HepG2 (cell line): ENCODE data around the gene GDPGP1. TPM values are rescaled to one million over a fixed set of nuclear protein-coding genes. Genes with fewer than 3 reads are reported as not detected.

Experiments used
- AHR ChIP-seq: IDR thresholded peaks from 2 replicates; pipeline ENCODE4 v1.6.1; 2018; ENCODE audit warnings: missing genetic modification reagents, missing compliant biosample characterization
- EP300 ChIP-seq, 3 experiments: sonication (generic) in 1 of 3; formaldehyde crosslinking in 1 of 3; IDR thresholded peaks; 2 replicates each; pipeline versions ENCODE4 v1.5.1 to v1.6.1; 2011 to 2020; ENCODE audit warnings: low read depth in 2 of 3, low read length in 2 of 3, borderline replicate concordance in 1 of 3, improper control_type of control experiment in 1 of 3, mild to moderate bottlenecking in 1 of 3, missing genetic modification reagents in 1 of 3, moderate library complexity in 1 of 3
- KLF6 ChIP-seq: IDR thresholded peaks from 2 replicates; pipeline ENCODE4 v1.8.0; 2016; ENCODE audit warnings: missing biosample characterization, missing genetic modification reagents
- MIXL1 ChIP-seq: IDR thresholded peaks from 2 replicates; pipeline ENCODE4 v1.6.1; 2016
- PHF21A ChIP-seq: sonication (generic); formaldehyde crosslinking; IDR thresholded peaks from 2 replicates; pipeline ENCODE4 v1.5.0; 2020; ENCODE audit warnings: mild to moderate bottlenecking, missing genetic modification reagents
- POLR2G ChIP-seq: fragments of 200-400 bp; formaldehyde crosslinking; IDR thresholded peaks from 2 replicates; pipeline ENCODE4 v1.6.1; 2018; ENCODE audit warnings: mild to moderate bottlenecking, low read depth, low read length, moderate library complexity
- SMC3 ChIP-seq: IDR thresholded peaks from 2 replicates; pipeline ENCODE4 v1.6.1; 2011; ENCODE audit warnings: low read length, improper control_type of control experiment
- TSC22D2 ChIP-seq: sonication (generic); formaldehyde crosslinking; IDR thresholded peaks from 2 replicates; pipeline ENCODE4 v1.5.1; 2020; ENCODE audit warnings: missing genetic modification reagents, mild to moderate bottlenecking, borderline replicate concordance
- ZMAT3 ChIP-seq: sonication (generic); formaldehyde crosslinking; conservative IDR thresholded peaks from 2 replicates; pipeline ENCODE4 v1.7.0; 2021; ENCODE audit warnings: missing genetic modification reagents
- ZNF251 ChIP-seq: sonication (generic); formaldehyde crosslinking; IDR thresholded peaks from 2 replicates; pipeline ENCODE4 v1.9.0; 2021; ENCODE audit warnings: mild to moderate bottlenecking, missing genetic modification reagents
- ZNF350 ChIP-seq: sonication (generic); formaldehyde crosslinking; IDR thresholded peaks from 2 replicates; pipeline ENCODE4 v1.4.0; 2020; ENCODE audit warnings: mild to moderate bottlenecking, low read depth, missing genetic modification reagents, borderline replicate concordance
- ZNF414 ChIP-seq: sonication (generic); formaldehyde crosslinking; IDR thresholded peaks from 2 replicates; pipeline ENCODE4 v1.5.0; 2020; ENCODE audit warnings: missing genetic modification reagents
- ZNF746 ChIP-seq: sonication (generic); formaldehyde crosslinking; IDR thresholded peaks from 2 replicates; pipeline ENCODE4 v1.8.0; 2022; ENCODE audit warnings: mild to moderate bottlenecking, missing genetic modification reagents
- ZNF782 ChIP-seq: sonication (generic); formaldehyde crosslinking; IDR thresholded peaks from 2 replicates; pipeline ENCODE4 v1.4.0; 2020; ENCODE audit warnings: missing genetic modification reagents, mild to moderate bottlenecking, borderline replicate concordance
- ZSCAN25 ChIP-seq: sonication (generic); formaldehyde crosslinking; IDR thresholded peaks from 2 replicates; pipeline ENCODE4 v1.8.0; 2022; ENCODE audit warnings: mild to moderate bottlenecking, missing genetic modification reagents
- polyA plus RNA-seq, 8 experiments: library from polyadenylated mRNA; depleted of rRNA in 3 of 8; stranded (reverse) in 7 of 8; unstranded in 1 of 8; fragments of >200 nt; fragmentation: Illumina TruSeq in 4 of 8; extraction: Trizol in 4 of 8; gene quantifications; 2 replicates each; pipeline versions ENCODE4 v1.2.1 to v1.2.3, GENCODE V29; 2011 to 2016; ENCODE audit warnings: low read depth in 4 of 8, missing spikeins in 1 of 8, mixed read lengths in 1 of 8; ENCODE audit not compliant: insufficient read depth in 1 of 8
- total RNA-seq, 5 experiments: library from RNA; depleted of rRNA; stranded (reverse); fragments of >200 nt; fragmentation: Illumina TruSeq; extraction: Trizol; gene quantifications; 2 replicates each; pipeline ENCODE4 v1.2.3, GENCODE V29; 2016; ENCODE audit warnings: low read depth in 1 of 5
- TF ChIP-seq, protein P1 (sequence below): sonication (generic); formaldehyde crosslinking; IDR thresholded peaks from 2 replicates; pipeline ENCODE4 v1.9.0; 2021; ENCODE audit warnings: missing genetic modification reagents, mild to moderate bottlenecking, borderline replicate concordance
- TF ChIP-seq, protein P2 (sequence below): sonication (generic); formaldehyde crosslinking; IDR thresholded peaks from 2 replicates; pipeline ENCODE4 v1.8.0; 2022; ENCODE audit warnings: missing genetic modification reagents, mild to moderate bottlenecking, inconsistent platforms, borderline replicate concordance
- TF ChIP-seq, protein P3 (sequence below): IDR thresholded peaks from 2 replicates; pipeline ENCODE4 v1.6.1; 2016; ENCODE audit warnings: low read depth, missing genetic modification reagents, missing compliant biosample characterization

Gene GDPGP1
- total and polyA plus RNA-seq, 2 of the 13 experiments (the other 11 are each of a cell fraction or from before 2014, with no cell fraction given), result 1.5 to 4.3 TPM

DNA sequence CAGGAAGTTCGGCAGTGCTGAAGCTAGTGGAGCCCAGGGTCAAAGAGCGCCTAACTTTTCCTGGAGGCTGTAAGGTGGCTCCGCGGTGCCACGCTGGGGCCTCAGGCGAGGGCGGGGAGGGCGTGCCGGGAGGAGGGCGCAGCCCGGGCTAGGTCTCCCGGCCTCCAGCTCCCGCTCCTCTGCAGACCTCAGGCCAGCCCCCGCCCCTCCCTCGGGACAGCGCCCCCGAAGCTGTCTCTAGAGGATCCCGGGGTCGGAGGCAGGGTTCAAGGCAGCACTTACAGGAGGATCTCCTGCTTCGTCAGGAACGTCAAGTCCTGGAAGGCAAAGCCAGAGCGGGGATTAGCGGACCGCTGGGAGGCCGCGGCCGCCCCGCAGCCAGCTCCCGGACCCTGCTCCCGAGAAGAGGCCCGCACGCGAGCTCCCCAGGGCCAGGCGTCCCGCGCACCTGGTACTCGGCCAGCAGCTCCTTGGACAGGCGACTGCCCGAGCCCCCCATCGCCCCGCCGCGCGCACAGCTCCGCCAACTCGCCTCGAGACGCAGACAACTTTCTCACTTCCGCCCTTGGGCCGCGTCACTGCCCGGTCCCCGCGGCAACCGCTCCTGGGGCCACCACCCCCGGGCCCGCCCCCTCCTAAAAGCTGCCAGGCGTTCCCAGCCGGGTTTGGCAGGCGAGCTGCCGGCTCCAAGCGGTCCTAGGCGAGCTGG is 468 bp upstream of the GDPGP1 start, which contains the start of gene CIB1 (continued):
- TF ChIP-seq ZNF746 (peak; percentile 59; the same call in 1 of the 2 replicates), ZMAT3 (CRISPR knock-in tag) (peak; percentile 65), AHR (peak; percentile 61; the same call in 1 of the 2 replicates), MIXL1 (CRISPR knock-in tag) (no peak), POLR2G (peak; percentile 80; the same call in 1 of the 2 replicates), ZSCAN25 (CRISPR knock-in tag) (0 out of 2 replicates have a peak, but pooled peaks have one; percentile 29), ZNF251 (no peak), SMC3 (no peak; the same call in 1 of the 2 replicates), ZNF782 (CRISPR knock-in tag) (peak; percentile 92; the same call in 1 of the 2 replicates), KLF6 (CRISPR knock-in tag) (peak; percentile 18; the same call in 1 of the 2 replicates), ZNF350 (CRISPR knock-in tag) (no peak), ZNF414 (CRISPR knock-in tag) (peak; percentile 56; the same call in 1 of the 2 replicates), PHF21A (CRISPR knock-in tag) (peak; percentile 36; the same call in 1 of the 2 replicates), TSC22D2 (CRISPR knock-in tag) (no peak), EP300 (IDR thresholded peaks at IDR 0.05; ENCODE audit: low read depth in 2 of 2, low read length in 2 of 2) (peak in 1 of 2 experiments; percentile 9; a peak in 1 of 4 replicates), EP300 (CRISPR knock-in tag; IDR thresholded peaks at IDR 0.05; ENCODE audit: borderline replicate concordance) (peak; percentile 35; the same call in 1 of the 2 replicates)
- TF ChIP-seq, protein P1, sequence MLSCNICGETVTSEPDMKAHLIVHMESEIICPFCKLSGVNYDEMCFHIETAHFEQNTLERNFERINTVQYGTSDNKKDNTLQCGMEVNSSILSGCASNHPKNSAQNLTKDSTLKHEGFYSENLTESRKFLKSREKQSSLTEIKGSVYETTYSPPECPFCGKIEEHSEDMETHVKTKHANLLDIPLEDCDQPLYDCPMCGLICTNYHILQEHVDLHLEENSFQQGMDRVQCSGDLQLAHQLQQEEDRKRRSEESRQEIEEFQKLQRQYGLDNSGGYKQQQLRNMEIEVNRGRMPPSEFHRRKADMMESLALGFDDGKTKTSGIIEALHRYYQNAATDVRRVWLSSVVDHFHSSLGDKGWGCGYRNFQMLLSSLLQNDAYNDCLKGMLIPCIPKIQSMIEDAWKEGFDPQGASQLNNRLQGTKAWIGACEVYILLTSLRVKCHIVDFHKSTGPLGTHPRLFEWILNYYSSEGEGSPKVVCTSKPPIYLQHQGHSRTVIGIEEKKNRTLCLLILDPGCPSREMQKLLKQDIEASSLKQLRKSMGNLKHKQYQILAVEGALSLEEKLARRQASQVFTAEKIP (CRISPR knock-in tag), result no peak
- TF ChIP-seq, protein P2, sequence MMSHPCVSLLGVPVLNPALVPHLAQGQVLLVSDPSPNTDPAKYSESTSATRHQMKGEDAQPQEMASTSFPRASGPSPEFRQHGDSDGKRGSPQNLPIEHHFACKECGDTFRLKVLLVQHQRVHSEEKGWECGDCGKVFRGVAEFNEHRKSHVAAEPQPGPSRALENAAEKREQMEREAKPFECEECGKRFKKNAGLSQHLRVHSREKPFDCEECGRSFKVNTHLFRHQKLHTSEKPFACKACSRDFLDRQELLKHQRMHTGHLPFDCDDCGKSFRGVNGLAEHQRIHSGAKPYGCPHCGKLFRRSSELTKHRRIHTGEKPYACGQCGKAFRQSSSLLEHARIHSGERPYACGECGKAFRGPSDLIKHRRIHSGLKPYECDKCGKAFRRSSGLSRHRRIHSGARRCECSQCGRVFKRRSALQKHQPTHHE (CRISPR knock-in tag), result peak; percentile 48; the same call in 1 of the 2 replicates
- TF ChIP-seq, protein P3, sequence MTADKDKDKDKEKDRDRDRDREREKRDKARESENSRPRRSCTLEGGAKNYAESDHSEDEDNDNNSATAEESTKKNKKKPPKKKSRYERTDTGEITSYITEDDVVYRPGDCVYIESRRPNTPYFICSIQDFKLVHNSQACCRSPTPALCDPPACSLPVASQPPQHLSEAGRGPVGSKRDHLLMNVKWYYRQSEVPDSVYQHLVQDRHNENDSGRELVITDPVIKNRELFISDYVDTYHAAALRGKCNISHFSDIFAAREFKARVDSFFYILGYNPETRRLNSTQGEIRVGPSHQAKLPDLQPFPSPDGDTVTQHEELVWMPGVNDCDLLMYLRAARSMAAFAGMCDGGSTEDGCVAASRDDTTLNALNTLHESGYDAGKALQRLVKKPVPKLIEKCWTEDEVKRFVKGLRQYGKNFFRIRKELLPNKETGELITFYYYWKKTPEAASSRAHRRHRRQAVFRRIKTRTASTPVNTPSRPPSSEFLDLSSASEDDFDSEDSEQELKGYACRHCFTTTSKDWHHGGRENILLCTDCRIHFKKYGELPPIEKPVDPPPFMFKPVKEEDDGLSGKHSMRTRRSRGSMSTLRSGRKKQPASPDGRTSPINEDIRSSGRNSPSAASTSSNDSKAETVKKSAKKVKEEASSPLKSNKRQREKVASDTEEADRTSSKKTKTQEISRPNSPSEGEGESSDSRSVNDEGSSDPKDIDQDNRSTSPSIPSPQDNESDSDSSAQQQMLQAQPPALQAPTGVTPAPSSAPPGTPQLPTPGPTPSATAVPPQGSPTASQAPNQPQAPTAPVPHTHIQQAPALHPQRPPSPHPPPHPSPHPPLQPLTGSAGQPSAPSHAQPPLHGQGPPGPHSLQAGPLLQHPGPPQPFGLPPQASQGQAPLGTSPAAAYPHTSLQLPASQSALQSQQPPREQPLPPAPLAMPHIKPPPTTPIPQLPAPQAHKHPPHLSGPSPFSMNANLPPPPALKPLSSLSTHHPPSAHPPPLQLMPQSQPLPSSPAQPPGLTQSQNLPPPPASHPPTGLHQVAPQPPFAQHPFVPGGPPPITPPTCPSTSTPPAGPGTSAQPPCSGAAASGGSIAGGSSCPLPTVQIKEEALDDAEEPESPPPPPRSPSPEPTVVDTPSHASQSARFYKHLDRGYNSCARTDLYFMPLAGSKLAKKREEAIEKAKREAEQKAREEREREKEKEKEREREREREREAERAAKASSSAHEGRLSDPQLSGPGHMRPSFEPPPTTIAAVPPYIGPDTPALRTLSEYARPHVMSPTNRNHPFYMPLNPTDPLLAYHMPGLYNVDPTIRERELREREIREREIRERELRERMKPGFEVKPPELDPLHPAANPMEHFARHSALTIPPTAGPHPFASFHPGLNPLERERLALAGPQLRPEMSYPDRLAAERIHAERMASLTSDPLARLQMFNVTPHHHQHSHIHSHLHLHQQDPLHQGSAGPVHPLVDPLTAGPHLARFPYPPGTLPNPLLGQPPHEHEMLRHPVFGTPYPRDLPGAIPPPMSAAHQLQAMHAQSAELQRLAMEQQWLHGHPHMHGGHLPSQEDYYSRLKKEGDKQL (CRISPR knock-in tag), result no peak
